Stimulated activated CD4-positive, alpha-beta T cell treated with anti-CD3 and anti-CD28 coated beads, Interleukin-4, amount 100 ng/mL, for 4 hours (primary cell): Measurements from ENCODE around the gene DSTYK.
A peak's percentile ranks its signal among the peaks of the same experiment; 100 is the strongest.
"Not testable (repeated sequence)": the region's sequence is repeated elsewhere in the genome, so short reads cannot be mapped to it uniquely, and the experiment has no call there.

Experiments used
- DNase-seq, 2 experiments: peaks; one replicate each; pipeline ENCODE4 v3.0.0-alpha.2; 2020

DSTYK gene

GRCh38 chr1:205217418-205217817 lies 5.9 kb upstream of the DSTYK start:
- no peak for DNase-seq

DNA sequence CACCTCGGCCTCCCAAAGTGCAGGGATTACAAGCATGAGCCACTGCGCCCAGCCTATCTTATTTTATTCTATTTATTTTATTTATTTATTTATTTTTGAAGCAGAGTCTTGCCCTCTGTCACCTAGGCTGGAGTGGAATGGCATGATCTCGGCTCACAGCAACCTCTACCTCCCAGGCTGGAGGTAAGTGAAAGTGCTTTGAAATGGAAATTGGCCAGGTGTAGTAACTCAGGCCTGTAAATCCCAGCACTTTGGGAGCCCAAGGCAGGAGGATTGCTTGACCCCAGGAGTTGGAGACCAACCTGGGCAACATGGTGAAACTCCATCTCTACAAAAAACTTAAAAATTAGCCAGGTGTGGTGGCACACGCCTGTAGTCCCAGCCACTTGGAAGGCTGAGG lies 5.1 kb upstream of the DSTYK start:
- DNase-seq: no peak

GRCh38 chr1:205214756-205215155 lies 3.3 kb upstream of the DSTYK start:
- DNase-seq: no peak

DNA sequence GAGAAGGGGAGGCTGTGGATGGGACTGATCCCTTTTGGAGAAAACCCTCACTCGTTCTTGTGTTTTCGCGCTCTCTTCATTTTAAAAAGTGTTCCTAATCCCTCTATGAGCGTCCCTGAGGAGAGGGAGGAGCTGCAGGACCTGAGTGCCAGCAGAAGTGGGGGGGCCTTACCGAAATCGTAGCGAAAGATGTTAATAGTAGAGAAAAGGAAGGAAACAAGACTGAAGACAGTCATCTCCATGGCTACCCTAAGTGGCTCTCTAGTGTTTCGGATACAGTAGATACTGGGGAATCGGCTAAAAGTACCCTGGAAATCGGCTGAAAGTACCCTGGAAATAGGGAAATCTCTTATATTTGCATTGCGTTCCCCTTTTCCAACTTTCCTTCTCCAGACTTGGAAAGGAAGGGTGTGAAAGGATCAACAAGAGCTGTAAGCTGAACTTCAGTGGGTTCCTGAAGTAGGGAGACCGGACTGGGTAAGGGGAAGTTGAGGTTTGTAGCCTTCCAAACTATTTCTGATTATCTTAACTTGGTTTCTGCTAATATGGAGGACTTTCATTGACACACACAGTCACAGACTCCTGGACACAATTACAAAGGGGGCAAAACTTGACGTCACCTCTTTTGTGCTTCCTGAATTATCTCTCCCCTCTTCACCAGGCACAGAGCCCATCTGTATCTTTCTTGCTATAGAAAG lies 486 bp upstream of the DSTYK start:
- DNase-seq: no peak

DNA sequence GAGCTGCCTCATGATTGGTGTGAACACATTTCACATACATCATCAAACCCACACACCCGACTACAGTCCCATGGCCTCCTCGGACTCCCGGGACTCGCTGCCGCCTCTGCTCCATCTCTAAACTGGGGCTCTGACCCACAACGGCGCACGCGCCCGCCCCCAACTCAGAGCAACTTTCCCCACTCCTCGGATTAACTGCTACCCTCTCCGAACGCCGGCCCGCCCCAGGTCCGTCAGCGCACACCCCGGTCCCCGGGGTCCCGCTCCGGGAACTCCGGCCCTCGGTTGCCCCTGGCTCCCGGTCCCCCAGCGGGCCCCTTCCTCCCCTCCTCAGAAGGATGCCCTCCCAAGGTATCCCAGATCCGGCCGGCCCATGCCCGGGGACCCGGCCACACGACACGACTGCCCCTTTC lies 740 bp downstream of the DSTYK start:
- DNase-seq: peak in 1 of 2 experiments; percentile 11

- DNase-seq: no peak
These were observed 2.7 kb downstream of the DSTYK start for GRCh38 chr1:205208811-205209210.

- DNase-seq: no peak
These were observed 6.4 kb downstream of the DSTYK start for GRCh38 chr1:205205055-205205454.

DNA sequence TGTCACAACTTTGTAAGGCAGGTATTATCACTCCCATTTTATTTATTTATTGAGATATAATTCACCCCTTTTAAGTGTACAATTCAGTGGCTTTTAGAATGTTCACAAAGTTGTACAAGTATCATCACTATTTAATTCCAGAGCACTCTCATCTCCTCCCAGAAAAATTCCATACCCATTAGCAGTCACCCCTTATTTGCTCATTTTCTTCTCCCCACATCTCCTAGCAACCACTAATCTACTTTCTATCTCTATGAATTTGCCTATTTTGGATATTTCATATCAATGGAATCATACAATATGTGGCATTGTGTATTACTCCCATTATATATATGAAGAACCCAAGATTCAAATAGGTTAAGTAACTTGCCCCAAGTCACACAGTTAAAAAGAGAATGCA lies 7.0 kb downstream of the DSTYK start:
- DNase-seq: no peak

DNA sequence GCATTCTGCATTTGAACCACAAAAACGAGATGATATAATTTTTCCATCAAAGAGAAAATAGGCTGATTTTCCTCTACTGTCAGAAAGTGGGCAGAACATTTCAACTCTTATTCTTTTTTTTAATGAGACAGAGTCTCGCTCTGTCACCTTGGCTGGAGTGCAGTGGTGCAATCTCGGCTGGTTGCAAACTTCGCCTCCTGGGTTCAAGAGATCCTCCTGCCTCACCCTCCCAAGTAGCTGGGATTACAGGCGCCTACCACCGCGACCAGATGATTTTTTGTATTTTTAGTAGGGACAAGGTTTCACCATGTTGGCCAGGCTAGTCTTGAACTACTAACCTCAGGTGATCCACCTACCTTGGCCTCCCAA lies 11.6 kb downstream of the DSTYK start:
- DNase-seq: peak in 1 of 2 experiments; percentile 11

- DNase-seq: peak; percentile 19 to 29
These were observed 12.2 kb downstream of the DSTYK start for GRCh38 chr1:205199090-205199930.

GRCh38 chr1:205192287-205192686 lies 19.2 kb downstream of the DSTYK start:
- no peak for DNase-seq

GRCh38 chr1:205191622-205192021 lies 19.9 kb downstream of the DSTYK start:
- DNase-seq: no peak

GRCh38 chr1:205190845-205191577 lies 20.5 kb downstream of the DSTYK start:
- no peak for DNase-seq

DNA sequence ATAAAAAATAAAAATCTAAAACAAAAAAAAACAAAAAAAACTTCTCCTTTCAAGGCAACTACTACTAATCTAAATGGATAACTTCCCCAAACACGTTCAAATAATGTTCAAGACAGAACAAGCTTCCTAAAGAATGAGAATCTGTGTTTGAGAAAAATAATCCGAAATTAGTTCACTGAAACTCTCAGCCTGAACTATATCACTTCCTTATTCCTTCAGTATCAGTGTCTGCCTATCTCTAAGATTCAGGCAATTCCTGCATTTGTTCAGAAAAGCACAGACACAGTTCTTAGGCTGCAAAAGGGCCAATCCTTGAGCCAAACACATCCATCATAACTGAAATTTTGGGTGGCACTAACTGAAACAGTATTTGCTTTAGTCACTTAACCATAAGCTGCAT lies 22.4 kb downstream of the DSTYK start:
- no peak for DNase-seq

- DNase-seq: no peak
These were observed 22.9 kb downstream of the DSTYK start for GRCh38 chr1:205188596-205188995.

GRCh38 chr1:205188098-205188497 lies 23.4 kb downstream of the DSTYK start:
- no peak for DNase-seq

GRCh38 chr1:205187420-205187819 lies 24.1 kb downstream of the DSTYK start:
- no peak for DNase-seq

DNA sequence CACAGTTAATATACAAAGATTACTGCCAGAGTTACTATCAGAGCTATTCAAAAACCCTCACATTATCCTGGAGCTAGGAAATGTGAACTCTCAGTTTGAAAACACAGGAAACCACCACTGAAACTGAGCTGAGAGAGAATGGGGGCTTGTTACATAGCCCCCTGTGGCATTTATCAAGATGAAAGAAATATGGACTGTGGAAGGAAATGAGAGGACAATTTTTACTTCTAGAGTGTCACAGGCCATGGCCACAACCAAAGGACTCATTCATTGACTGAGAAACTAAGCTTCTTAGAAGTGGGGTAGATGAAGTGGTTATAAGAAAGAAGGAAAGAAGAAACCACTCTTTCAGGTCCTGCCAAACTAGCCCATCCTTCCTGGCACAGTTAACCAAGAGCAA lies 25.3 kb downstream of the DSTYK start:
- DNase-seq: no peak

GRCh38 chr1:205183676-205184335 lies 27.7 kb downstream of the DSTYK start:
- no peak for DNase-seq

- no peak for DNase-seq
These were observed 28.6 kb downstream of the DSTYK start for GRCh38 chr1:205182930-205183329.

DNA sequence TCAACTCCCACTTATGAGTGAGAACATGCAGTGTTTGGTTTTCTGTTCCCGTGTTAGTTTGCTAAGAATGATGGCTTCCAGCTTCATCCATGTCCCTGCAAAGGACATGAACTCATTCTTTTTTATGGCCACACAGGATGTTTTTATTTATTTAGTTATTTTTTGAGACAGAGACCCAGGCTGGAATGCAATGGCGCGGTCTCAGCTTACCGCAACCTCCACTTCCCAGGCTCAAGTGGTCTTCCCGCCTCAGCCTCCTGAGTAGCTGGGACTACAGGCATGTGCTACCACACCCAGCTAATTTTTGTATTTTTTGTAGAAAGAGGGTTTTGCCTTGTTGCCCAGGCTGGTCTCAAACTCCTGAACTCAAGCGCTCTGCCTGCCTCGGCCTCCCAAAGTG lies 31.2 kb downstream of the DSTYK start:
- DNase-seq: not testable (repeated sequence)

- DNase-seq: no peak
These were observed 31.7 kb downstream of the DSTYK start for GRCh38 chr1:205179842-205180241.

DNA sequence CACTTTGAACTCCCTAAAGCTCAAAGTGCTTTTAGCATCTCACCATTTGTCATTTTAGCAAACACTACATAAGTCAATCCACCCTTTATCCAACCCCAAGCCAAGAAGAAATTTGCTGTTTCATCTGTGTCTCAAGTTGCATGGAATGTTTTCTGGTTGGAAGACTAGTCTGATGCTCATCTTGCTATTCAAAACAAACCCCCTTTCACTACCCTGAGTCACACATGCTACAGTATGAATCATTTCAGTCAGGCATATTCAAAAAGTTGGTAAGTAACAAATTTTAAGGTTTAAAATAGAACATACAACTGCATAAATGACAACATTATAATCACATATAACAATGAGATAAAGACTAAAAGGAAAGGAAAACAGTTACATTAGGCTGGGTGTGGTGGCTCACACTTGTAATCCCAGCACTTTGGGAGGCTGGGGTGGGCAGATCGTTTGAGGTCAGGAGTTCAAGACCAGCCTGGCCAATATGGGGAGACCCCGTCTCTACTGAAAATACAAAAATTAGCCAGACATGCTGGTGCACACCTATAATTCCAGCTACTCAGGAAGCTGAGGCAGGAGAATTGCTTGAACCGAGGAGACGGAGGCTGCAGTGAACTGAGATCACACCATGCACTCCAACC lies 38.7 kb downstream of the DSTYK start:
- DNase-seq: no peak
